Embryonic facial prominence (tissue), 1 donor: ENCODE results near the gene HBG1.
A peak's percentile ranks its signal among the peaks of the same experiment; 100 is the strongest.

ENCODE experiments used
- DNase-seq: peaks from one replicate; pipeline ENCODE4 v3.0.0-alpha.2; 2016; ENCODE audit errors: extremely low spot score

The HBG1 gene

DNA sequence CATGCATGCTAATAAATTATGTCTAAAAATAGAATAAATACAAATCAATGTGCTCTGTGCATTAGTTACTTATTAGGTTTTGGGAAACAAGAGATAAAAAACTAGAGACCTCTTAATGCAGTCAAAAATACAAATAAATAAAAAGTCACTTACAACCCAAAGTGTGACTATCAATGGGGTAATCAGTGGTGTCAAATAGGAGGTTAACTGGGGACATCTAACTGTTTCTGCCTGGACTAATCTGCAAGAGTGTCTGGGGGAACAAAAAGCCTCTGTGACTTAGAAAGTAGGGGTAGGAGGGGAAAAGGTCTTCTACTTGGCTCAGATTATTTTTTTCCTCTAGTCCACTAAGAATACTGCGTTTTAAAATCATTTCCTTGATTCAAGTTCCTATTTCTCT lies 22.0 kb downstream of the HBG1 start:
- DNase-seq = no peak

DNA sequence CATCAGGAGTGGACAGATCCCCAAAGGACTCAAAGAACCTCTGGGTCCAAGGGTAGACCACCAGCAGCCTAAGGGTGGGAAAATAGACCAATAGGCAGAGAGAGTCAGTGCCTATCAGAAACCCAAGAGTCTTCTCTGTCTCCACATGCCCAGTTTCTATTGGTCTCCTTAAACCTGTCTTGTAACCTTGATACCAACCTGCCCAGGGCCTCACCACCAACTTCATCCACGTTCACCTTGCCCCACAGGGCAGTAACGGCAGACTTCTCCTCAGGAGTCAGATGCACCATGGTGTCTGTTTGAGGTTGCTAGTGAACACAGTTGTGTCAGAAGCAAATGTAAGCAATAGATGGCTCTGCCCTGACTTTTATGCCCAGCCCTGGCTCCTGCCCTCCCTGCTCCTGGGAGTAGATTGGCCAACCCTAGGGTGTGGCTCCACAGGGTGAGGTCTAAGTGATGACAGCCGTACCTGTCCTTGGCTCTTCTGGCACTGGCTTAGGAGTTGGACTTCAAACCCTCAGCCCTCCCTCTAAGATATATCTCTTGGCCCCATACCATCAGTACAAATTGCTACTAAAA lies 22.8 kb downstream of the HBG1 start, which contains the start of gene HBB:
Gene HBB, minus strand, starts transcription at position 340 of the 579 bp plus-strand sequence. Its CDS starts 50 bp downstream, at position 290.
- DNase-seq = peak; percentile 100

DNA sequence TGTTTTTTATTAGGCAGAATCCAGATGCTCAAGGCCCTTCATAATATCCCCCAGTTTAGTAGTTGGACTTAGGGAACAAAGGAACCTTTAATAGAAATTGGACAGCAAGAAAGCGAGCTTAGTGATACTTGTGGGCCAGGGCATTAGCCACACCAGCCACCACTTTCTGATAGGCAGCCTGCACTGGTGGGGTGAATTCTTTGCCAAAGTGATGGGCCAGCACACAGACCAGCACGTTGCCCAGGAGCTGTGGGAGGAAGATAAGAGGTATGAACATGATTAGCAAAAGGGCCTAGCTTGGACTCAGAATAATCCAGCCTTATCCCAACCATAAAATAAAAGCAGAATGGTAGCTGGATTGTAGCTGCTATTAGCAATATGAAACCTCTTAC lies 24.2 kb downstream of the HBG1 start:
- DNase-seq = no peak

DNA sequence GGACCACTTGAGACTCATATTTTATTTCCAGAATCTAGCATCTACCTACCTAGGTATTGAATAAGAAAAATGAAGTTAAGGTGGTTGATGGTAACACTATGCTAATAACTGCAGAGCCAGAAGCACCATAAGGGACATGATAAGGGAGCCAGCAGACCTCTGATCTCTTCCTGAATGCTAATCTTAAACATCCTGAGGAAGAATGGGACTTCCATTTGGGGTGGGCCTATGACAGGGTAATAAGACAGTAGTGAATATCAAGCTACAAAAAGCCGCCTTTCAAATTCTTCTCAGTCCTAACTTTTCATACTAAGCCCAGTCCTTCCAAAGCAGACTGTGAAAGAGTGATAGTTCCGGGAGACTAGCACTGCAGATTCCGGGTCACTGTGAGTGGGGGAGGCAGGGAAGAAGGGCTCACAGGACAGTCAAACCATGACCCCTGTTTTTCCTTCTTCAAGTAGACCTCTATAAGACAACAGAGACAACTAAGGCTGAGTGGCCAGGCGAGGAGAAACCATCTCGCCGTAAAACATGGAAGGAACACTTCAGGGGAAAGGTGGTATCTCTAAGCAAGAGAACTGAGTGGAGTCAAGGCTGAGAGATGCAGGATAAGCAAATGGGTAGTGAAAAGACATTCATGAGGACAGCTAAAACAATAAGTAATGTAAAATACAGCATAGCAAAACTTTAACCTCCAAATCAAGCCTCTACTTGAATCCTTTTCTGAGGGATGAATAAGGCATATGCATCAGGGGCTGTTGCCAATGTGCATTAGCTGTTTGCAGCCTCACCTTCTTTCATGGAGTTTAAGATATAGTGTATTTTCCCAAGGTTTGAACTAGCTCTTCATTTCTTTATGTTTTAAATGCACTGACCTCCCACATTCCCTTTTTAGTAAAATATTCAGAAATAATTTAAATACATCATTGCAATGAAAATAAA lies 24.8 kb downstream of the HBG1 start:
- no peak for DNase-seq

DNA sequence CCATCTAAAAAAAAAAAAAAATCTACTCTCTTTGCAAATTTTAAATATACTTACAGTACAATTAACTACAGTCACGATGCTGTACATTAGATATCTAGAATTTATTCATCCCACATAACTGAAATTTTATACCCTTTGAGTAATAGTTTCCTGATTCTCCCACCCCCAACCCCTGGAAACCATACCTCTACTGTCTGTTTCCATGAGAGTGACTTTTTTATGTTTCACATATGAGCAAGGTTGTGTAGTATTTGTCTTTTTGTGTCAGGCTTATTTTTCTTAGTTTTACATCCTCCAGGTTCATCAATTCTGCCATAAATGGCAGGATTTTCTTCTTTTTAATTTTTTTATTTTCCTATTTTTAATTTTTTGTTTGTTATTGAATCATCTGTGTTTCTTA lies 26.0 kb downstream of the HBG1 start:
- DNase-seq = no peak

DNA sequence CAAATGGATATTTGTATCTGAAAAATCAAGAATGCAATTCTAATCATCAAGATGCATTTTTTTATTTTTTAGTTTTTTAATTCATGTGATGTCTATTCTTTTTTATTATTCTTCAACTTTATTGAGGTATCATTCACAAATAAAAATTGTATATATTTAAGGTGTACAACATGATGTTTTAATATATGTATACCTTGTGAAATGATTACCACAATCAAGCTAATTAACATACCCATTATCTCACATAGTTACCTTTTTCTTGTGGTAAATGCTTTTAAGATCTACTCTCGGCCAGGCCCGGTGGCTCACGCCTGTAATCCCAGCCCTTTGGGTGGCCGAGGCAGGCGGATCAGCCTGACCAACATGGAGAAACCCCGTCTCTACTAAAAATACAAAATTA lies 26.5 kb downstream of the HBG1 start:
- no peak for DNase-seq

DNA sequence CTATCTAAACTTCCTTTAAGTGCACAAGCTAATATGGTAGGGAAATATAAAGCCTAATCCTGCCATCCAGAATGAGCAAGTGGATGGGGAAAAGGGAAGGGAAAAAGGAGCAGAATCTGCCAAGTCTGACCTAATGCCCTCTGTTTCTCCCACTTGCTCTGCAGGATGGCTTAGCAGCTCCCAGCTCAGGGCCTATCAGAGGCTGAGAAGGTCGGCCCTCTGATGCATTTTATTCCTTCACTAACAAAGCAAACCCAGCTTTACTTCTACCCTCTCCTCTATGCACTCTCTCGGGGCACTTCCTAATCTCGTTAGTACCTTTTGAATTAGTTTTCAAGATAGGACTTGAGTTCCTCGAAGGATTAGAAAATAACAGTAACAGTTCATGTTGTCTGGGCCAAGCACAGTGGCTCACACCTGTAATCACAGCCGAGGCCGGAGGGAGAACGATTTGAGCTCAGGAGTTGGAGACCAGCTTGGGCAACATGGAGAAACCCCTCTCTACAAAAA lies 39.2 kb downstream of the HBG1 start:
- DNase-seq = no peak

DNA sequence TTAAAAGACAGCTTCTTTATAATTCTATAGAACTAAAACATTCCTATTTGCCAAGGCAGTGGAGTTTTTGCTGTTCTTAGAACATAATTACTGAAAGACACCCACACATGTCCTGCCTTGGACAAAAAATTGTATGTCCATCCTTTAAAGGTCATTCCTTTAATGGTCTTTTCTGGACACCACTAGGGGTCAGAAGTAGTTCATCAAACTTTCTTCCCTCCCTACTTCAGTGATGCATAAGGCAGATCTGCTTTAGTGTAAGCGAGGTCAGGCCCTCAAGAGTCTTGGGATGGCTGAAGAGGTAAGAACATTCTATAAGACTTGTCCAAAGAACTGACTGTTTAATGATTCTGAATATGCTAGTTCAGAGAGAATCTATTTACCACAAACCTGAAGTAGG lies 44.9 kb downstream of the HBG1 start:
- no peak for DNase-seq

DNA sequence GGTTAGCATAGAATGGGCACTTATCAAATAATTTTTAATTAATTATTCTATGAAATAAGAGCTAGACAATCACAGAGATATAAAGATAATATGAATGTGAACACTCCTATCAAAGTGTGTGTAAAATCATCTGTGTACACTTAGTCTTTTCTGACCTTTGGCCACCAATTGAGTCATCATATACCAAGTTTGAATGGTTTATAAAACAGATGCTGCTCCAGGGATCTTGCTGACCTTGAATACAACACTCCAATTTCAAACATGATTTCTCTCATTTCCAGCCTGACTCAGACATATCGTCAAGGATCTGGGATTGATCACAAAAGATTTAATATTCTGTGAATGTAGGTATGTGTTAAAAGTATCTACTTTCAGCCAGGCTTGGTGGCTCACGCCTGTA lies 46.3 kb downstream of the HBG1 start:
- DNase-seq = no peak

DNA sequence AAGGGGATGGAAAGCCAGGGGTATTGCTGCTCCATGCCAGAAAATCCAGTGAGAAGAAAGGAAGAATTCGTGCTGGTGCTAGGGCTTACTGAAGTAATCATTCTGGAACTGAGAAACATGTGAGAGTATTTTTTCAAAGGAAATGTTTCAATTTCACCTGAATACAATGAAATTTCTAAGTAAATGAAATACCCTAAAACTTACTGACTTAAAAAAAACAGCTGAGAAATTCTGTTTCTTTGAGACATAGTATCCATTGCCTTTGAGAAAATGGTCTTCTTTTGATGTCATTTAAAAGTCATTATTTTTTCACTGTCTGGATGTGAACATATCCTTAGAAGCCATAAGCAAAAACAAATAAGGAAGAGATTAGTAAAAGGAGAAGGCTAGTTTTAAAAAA lies 49.1 kb downstream of the HBG1 start, which contains the start of gene OR51V1:
Gene OR51V1, minus strand, starts transcription at position 101 of the 400 bp plus-strand sequence. Its CDS starts 0 bp downstream, at position 101.
- no peak for DNase-seq

DNA sequence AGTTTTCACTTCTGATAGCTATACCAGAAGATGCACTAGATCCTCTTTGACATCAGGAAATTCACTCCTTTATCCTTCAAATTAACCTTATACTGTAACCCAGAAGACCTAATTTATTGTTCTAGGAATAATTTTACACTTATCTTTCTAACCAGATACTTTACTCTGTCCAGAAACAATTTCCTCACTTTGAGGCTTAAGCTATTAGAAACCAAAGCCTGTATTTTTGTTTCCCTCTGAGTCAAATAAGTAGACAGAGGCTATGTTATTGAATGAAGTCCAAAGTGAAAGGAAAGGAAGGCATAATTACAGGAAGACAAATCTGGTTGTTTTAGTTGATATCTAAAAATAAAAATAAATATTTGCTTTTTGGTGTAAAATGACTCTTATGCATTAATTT lies 51.4 kb downstream of the HBG1 start:
- no peak for DNase-seq
